Cerebellar nuclear complex (tissue), 1 donor: ENCODE measurements around the gene RIMKLB.
"Not testable (repeated sequence)": the region's sequence is repeated elsewhere in the genome, so short reads cannot be mapped to it uniquely, and the experiment has no call there.

Source experiments
- DNase-seq, 2 experiments: peaks; one replicate each; lab custom pipeline; 2025; lab: John Stamatoyannopoulos, UW

Gene RIMKLB

GRCh38 chr12:8692573-8692972, 5.2 kb upstream of the RIMKLB start:
- peak in 1 of 2 experiments; percentile 45 for DNase-seq

- DNase-seq: no peak
Measured at GRCh38 chr12:8695116-8695515, 2.7 kb upstream of the RIMKLB start.

GRCh38 chr12:8696442-8697090, 1.2 kb upstream of the RIMKLB start:
- no peak for DNase-seq

GRCh38 chr12:8697120-8697475, 693 bp upstream of the RIMKLB start:
- peak in 1 of 2 experiments; percentile 1 for DNase-seq

GRCh38 chr12:8698132-8698851, 501 bp downstream of the RIMKLB start:
- no peak for DNase-seq

GRCh38 chr12:8698879-8699278, 1.1 kb downstream of the RIMKLB start:
- DNase-seq: no peak

GRCh38 chr12:8699714-8700113, 1.9 kb downstream of the RIMKLB start:
- no peak for DNase-seq

GRCh38 chr12:8701046-8701660, 3.4 kb downstream of the RIMKLB start:
- no peak for DNase-seq

GRCh38 chr12:8702159-8702558, 4.4 kb downstream of the RIMKLB start:
- no peak for DNase-seq

- no peak for DNase-seq
Measured at GRCh38 chr12:8709124-8709830, 11.5 kb downstream of the RIMKLB start.

GRCh38 chr12:8712572-8712971, 14.8 kb downstream of the RIMKLB start:
- no peak for DNase-seq

GRCh38 chr12:8722286-8722800, 24.6 kb downstream of the RIMKLB start:
- no peak for DNase-seq

- no peak for DNase-seq
Measured at GRCh38 chr12:8734873-8735381, 37.1 kb downstream of the RIMKLB start.

- DNase-seq: no peak
Measured at GRCh38 chr12:8742501-8742900, 44.7 kb downstream of the RIMKLB start.

GRCh38 chr12:8743121-8743520, 45.3 kb downstream of the RIMKLB start:
- DNase-seq: not testable (repeated sequence)

GRCh38 chr12:8745631-8746030, 47.8 kb downstream of the RIMKLB start:
- DNase-seq: not testable (repeated sequence)

- no peak for DNase-seq
Measured at GRCh38 chr12:8746046-8746445, 48.3 kb downstream of the RIMKLB start.

- DNase-seq: not testable (repeated sequence)
Measured at GRCh38 chr12:8760076-8760475, 62.3 kb downstream of the RIMKLB start.

- DNase-seq: not testable (repeated sequence)
Measured at GRCh38 chr12:8762701-8763100, 64.9 kb downstream of the RIMKLB start.

- DNase-seq: not testable (repeated sequence)
Measured at GRCh38 chr12:8766121-8766520, 68.3 kb downstream of the RIMKLB start.

- no peak for DNase-seq
Measured at GRCh38 chr12:8770499-8770898, 72.7 kb downstream of the RIMKLB start.

GRCh38 chr12:8771072-8771471, 73.3 kb downstream of the RIMKLB start:
- no peak for DNase-seq
